ENCODE results near the gene GPR148.
A peak's percentile ranks its signal among the peaks of the same experiment; 100 is the strongest.
"Not testable (repeated sequence)": the region's sequence is repeated elsewhere in the genome, so short reads cannot be mapped to it uniquely, and the experiment has no call there.

GPR148 gene

GRCh38 chr2:130728549-130729316 lies at the start of gene GPR148:
GPR148 (plus strand) TSS chr2:130729070; CDS start chr2:130729152, 82 bp downstream.
- DNase-seq: peak; percentile 11

DNA sequence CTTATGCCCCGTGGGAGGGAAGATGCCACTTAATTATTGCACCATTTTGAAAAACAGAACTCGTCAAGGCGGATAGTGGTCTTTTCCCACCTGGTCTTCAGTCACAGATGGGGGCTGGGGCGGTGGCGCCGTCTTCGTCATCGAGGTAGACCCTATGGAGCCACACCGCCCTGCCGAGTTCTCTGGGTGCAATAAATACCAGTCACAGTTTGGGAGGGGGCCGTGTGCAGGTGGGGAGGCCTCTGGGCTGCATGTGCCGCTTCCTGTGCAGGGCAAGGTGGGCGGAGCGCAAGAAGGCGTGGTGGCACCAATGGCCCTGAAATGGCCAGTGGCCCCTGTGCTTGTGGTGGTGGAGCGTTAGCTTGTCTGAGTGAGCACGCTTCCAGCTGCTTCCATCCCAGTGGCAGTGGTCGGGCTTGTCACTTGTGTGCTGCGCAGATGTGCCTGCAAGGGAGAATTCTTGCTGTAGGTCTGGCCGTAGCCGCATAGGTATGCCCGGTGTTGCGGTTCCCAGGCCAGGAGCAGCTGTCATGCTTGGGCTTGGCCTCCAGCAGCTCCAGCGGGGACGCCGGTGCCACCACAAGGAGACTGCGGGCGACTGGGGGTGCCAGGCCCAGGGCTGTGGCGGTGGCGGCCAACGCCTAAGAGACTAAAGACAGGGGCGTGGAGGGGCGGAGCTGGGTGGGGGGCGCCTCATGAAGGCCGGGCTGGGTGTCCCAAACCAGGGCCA lies 36.7 kb upstream of the GPR148 start:
- DNase-seq: not testable (repeated sequence)

- not testable (repeated sequence) for DNase-seq
These were observed 35.4 kb upstream of the GPR148 start for GRCh38 chr2:130693474-130693873.

- not testable (repeated sequence) for DNase-seq
These were observed 25.6 kb upstream of the GPR148 start for GRCh38 chr2:130703250-130703649.

DNA sequence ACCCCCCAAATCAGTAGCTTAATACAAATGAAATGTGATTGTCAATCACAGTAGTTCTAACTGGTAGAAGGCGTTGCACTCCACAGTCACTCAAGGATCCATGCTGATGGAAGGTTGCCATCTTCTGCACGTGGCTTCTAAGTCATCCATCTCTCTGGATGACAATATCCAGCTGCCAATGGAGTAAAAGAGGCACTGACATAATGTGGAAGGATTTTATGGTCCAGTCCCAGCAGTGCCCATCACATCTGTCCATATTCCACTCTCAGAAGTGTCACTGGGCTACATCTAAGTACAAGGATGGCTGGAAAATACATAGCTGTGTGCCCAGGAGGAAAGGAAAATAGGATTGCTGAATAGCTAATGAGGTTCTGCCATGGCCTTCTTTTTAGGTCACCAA lies 14.1 kb upstream of the GPR148 start:
- DNase-seq: not testable (repeated sequence)

GRCh38 chr2:130720036-130720435 lies 8.8 kb upstream of the GPR148 start:
- DNase-seq: no peak

DNA sequence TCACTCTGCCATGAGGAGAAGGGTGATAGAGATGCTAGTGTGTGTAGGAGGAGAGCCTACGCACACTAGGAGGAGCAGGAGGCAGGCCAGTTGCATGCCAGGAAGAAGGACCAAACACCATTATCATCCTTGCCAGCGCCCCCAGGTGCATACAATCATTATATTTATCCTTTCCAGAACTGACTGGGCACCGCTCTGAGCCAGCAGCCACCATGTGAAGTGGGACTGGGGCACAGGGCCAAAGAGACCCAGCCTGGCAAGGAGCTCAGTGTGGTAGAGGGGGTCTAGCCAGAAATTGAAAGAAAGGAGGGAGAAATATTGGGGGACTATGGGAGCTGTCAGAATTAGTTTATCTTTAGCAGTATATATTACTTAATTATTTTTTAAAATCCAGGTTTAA lies 8.3 kb upstream of the GPR148 start:
- no peak for DNase-seq

GRCh38 chr2:130724455-130724854 lies 4.4 kb upstream of the GPR148 start:
- no peak for DNase-seq

- DNase-seq: no peak
These were observed 2.2 kb upstream of the GPR148 start for GRCh38 chr2:130726614-130727180.

DNA sequence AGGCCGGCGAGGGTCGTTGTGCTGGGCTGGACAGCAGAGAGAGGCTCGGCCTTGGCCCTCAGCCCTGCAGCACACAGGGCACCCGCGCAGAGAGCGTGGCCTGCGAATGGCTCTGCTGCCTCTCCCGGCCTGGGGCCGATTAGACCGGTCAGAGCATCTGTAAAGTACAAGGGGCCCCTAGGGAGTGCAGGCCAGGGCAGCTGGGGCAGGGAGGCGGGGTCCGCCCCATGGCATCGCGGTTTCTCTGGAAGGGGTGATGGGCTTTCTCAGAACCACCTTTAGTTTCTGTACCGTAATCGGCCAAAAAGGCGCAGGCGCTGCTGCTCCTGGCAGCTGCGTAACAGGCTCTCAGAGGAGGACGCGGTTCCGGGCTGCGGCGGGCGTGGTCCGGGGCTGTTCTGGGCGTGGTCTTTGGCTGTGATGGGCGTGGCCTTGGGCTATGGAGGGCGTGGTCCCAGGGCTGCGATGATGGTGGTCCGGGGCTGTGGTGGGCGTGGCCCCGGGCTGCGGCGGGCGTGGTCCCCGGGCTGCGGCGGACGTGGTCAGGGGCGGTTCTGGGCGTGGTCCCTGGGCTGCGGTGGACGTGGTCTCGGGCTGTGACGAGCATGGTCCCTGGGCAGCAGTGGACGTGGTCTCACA lies 1.5 kb upstream of the GPR148 start:
- DNase-seq: peak; percentile 94

DNA sequence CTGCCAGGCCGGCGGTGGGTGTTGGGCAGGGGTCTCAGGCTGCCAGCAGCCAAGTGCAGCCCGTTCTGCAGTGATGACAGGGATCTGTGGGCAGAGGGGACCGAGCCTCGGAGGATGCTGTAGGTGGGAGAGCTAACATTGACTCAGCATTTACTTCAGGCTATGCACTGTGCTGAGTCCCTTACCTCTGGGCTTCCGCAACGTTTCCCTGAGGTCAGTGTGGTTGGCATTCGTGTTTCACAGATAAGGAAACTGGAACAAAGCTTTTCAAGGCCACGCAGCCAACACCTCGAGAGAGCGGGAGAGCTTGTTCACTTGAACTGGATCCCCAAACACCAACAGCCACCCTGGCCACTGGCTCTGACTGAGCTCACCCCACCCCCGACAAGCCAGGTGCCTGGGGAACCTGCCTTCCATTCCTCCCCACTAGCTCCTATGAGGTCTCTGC lies 839 bp upstream of the GPR148 start:
- DNase-seq: no peak

DNA sequence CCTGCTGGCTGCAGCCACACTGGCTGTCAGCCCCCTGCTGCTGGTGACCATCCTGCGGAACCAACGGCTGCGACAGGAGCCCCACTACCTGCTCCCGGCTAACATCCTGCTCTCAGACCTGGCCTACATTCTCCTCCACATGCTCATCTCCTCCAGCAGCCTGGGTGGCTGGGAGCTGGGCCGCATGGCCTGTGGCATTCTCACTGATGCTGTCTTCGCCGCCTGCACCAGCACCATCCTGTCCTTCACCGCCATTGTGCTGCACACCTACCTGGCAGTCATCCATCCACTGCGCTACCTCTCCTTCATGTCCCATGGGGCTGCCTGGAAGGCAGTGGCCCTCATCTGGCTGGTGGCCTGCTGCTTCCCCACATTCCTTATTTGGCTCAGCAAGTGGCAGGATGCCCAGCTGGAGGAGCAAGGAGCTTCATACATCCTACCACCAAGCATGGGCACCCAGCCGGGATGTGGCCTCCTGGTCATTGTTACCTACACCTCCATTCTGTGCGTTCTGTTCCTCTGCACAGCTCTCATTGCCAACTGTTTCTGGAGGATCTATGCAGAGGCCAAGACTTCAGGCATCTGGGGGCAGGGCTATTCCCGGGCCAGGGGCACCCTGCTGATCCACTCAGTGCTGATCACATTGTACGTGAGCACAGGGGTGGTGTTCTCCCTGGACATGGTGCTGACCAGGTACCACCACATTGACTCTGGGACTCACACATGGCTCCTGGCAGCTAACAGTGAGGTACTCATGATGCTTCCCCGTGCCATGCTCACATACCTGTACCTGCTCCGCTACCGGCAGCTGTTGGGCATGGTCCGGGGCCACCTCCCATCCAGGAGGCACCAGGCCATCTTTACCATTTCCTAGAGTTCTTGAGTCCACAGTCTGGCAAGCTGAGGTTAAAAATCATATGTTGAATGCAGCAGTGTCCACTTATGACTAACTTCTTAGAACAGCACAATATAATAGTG lies 741 bp downstream of the GPR148 start:
- no peak for DNase-seq

- DNase-seq: not testable (repeated sequence)
These were observed 3.4 kb downstream of the GPR148 start for GRCh38 chr2:130732257-130732656.

DNA sequence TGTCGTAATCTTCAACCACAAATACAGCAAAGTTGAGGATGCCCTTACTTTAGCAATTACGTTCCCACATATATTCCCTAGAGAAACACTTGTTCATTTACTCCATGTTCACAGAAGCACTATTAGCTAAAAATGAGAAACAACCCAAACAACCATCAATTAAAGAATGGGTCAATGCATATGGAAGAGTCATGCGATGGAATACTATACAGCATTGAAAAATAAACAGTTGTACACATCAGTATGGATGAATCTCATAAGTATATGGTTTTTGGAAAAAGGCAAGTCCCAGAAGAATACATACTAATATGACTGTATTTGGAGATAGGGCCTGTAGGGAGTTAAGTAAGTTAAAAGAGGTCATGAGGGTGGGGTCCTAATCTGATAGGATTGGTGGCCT lies 6.3 kb downstream of the GPR148 start:
- no peak for DNase-seq

DNA sequence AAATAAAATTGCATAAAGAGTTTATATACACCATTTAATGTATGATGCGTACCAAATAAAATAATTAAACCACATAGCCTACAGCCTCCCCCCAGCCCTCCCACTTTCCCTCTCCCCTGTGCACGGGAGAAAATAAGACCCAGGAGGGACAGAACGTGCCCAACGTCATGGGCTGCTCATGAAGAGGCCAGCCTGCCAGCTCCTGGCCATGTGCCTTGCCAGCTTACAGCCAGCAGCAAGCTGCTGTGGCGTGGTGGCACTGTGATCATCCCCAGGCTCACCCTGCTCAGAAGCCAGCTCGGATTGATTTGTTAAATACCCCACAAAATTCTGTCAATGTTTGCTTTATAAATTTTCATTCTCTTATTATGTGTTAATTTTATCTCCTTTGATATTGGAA lies 7.6 kb downstream of the GPR148 start:
- DNase-seq: no peak

DNA sequence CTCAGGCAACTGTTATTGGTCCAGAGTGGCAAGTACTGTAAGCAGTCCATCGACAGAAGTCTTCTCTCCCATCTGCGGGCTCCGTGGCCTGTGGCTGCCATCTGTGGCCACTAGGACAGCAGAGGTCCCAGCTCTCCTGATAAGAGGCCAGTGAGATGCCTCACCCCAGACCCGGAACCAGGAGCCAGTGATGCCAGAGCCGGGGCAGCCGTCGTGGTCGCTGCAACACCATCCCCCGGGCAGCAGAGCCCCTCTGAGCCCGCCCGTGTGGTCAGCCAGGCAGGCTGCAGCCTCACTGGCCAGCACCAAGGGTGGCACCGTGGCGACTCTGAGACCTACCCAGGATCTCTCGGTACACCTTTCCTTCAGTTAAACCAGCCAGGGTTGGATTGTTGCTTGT lies 8.7 kb downstream of the GPR148 start:
- no peak for DNase-seq

GRCh38 chr2:130740671-130741070 lies 11.8 kb downstream of the GPR148 start:
- DNase-seq: no peak

DNA sequence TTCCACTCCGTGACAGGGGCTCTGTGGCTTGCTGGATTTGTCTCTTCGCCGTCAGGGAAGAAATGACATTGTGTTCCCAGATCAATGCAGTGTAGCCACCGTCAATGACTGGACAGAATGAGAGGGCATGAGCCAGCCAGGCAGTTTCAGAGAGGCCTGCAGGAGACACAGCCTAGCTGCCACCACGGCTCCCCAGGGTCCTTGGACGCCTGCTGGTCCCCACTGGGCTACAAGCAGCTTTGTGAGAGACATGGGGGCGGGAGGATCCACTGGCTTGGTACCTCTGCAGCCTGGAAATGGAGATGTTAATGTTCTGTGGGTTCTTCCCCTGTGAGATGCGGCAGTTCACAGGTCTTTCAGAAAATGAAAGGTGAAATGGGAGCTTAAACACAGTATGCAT lies 14.4 kb downstream of the GPR148 start:
- no peak for DNase-seq

GRCh38 chr2:130744287-130745117 lies 15.6 kb downstream of the GPR148 start:
- DNase-seq: peak; percentile 42

GRCh38 chr2:130749078-130749477 lies 20.2 kb downstream of the GPR148 start:
- DNase-seq: no peak

GRCh38 chr2:130749641-130750040 lies 20.8 kb downstream of the GPR148 start:
- no peak for DNase-seq
